ENCODE measurements around the gene NT5C1B.

Gene NT5C1B

DNA sequence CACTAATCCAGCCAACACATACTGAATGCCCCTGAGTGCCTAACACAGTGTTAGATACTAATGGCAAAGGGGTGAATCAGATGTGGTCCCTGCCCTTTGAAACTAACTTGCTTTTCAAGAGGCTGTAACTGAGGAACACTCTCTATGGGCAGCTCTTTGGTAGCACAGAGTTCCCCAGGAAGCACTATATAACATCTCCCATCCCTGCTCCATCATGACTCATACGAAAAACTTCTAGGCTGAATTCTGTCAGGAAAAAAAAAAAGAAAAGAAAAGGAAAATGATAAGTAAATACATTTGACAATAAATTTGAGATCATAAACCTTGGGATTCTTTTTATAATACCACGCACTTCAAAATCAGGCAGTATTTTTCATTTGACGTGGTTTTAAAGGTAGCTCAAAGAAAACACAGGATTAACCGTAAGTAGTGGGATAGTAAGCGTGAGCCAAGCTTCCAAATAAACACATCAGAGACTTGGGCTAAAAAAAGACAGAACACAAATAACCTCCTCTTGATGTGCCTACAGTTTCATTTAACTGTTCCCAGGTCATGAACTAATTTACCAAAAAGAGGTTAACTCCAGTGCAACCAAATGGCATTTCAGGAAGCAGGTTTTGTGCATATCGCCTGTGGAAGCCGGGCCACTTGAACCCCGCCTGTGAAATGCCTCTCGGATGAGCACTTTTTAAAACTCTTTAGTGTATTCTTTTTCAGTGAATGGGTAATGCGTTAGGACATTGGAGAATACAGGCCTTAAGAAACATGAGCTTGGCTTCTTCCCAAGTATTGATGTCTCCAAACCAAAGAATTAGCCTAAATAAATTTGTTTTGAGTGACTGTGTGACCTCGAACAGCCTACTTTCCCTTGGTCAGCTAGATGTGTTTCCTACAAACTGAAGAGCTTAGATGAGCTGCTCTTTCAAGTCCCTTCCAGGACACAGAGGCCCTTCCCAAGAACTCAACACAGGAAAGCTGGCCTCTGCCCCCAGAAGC, 71.0 kb downstream of the NT5C1B start:
- CTCF ChIA-PET: interaction anchor here (1.8 to 7.8 kb wide), 4 partner anchors 9 to 1345 kb away, joined by 11 to 74 read pairs (median 39); no protein-coding TSS in a partner anchor
- TF ChIP-seq, protein P1, sequence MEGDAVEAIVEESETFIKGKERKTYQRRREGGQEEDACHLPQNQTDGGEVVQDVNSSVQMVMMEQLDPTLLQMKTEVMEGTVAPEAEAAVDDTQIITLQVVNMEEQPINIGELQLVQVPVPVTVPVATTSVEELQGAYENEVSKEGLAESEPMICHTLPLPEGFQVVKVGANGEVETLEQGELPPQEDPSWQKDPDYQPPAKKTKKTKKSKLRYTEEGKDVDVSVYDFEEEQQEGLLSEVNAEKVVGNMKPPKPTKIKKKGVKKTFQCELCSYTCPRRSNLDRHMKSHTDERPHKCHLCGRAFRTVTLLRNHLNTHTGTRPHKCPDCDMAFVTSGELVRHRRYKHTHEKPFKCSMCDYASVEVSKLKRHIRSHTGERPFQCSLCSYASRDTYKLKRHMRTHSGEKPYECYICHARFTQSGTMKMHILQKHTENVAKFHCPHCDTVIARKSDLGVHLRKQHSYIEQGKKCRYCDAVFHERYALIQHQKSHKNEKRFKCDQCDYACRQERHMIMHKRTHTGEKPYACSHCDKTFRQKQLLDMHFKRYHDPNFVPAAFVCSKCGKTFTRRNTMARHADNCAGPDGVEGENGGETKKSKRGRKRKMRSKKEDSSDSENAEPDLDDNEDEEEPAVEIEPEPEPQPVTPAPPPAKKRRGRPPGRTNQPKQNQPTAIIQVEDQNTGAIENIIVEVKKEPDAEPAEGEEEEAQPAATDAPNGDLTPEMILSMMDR (IDR thresholded peaks at IDR 0.05; ENCODE audit: control extremely low read depth, extremely low read depth, low read depth, missing control alignments): no peak
- POLR2A ChIA-PET: no interaction called here
- no peak for DNase-seq (ENCODE audit: extremely low spot score)

- DNase-seq (ENCODE audit: extremely low spot score): no peak
- ChIA-PET CTCF (interaction anchor here (5.2 to 7.8 kb wide), 3 partner anchors 14 to 1346 kb away, joined by 34 to 74 read pairs (median 44); no protein-coding TSS in a partner anchor), POLR2A (no interaction called here)
- TF ChIP-seq, protein P1 (IDR thresholded peaks at IDR 0.05; ENCODE audit: control extremely low read depth, extremely low read depth, low read depth, missing control alignments): no peak
Observed at GRCh38 chr2:18517386-18517785, 72.0 kb downstream of the NT5C1B start.

DNA sequence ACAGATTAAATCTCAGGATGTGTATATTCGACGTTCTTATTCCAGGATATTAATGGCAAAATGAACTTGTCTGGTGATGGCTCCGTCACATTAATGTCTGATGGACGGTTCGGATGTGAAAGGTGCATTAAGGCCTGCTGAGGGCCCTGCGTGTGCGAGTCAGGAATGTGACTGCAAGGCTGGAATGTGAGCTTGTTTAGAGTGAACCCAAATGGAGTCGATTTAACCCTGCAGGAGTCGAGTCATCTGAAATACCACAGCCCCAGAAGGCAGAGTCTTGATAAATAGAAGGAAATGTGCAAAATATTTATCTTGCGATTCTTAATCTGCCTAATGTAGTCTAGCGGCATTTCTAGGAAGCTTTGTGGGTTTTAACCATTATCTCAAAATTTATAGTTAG, 73.3 kb downstream of the NT5C1B start:
- POLR2A ChIA-PET: no interaction called here

DNA sequence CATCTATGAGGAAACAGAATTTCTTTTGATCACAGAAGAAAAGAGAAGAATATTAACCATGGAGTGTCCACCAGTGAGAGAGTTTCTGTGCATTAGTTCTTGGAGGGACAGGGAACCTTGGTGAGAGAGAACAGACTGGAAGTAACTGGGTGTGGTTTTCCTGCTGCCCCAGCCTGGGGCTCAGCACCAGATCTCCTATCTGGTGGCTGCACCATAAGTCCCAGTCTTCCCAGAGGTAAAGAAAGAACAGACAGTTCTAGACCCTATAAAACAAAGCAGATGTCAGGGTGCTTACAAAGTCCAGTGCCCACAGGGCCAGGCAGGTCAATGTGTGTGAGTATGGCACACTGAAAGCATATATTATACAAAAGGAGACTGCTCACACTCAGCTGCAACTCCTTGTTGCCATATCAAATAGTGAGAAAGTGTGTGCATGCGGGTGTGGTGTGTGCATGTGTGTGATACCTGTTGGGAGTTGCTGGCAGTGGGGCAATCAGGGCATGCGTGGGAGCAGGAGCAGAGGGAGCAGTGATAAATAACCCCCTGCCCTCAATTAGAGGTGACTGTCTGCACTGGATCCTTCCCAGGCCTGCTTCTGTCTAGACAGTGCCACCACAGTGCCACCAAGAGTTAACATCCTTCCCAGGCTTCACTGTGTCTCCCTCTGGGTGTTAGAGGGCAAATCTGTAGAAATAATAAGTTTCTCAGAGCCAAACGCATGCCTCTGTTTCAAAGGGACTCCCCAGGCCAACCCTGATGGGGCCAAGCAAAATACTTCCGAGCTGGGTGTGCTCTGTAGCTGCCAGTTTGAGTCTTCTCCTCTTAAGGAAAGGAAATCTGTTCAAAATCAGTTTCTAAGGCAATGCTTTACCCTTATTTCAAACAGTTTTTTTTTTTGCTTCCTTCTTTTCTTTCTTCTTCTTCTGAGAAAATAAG, 74.6 kb downstream of the NT5C1B start:
- DNase-seq (ENCODE audit: extremely low spot score): no peak
- ChIA-PET CTCF (interaction anchor here (0.9 to 7.8 kb wide), 4 partner anchors 8 to 45 kb away, joined by 3 to 74 read pairs (median 3); partner anchors contain the start of gene RDH14), POLR2A (no interaction called here)
- TF ChIP-seq, protein P1 (IDR thresholded peaks at IDR 0.05; ENCODE audit: control extremely low read depth, extremely low read depth, low read depth, missing control alignments): no peak

More for the DNA sequence above, 73.3 kb downstream of the NT5C1B start:
- DNase-seq (ENCODE audit: extremely low spot score): no peak
- CTCF ChIA-PET: interaction anchor here (6.3 to 7.8 kb wide), 2 partner anchors 15 to 17 kb away, joined by 34 to 74 read pairs; no protein-coding TSS in a partner anchor
- TF ChIP-seq, protein P1 (IDR thresholded peaks at IDR 0.05; ENCODE audit: control extremely low read depth, extremely low read depth, low read depth, missing control alignments): no peak

Measured in GM10248 (cell line).